Bronchial smooth muscle cell (primary cell): ENCODE results near the gene IKZF5. TPM values are rescaled to one million over a fixed set of nuclear protein-coding genes. Genes with fewer than 3 reads are reported as not detected.

Experiments
- total RNA-seq: library from RNA; depleted of rRNA; stranded (reverse); fragments of >200 nt; gene quantifications from 2 replicates; pipeline ENCODE4 v1.2.1, GENCODE V29; 2014

Gene IKZF5
- total RNA-seq = 1.2 and 2.2 TPM in 2 replicates

GRCh38 chr10:123008355-123009104 is at the start of gene IKZF5, which contains the start of gene ACADSB:
Gene IKZF5, minus strand, starts transcription at chr10:123008795. Its CDS starts 10,170 bp downstream, at chr10:122998625.
Gene ACADSB, plus strand, starts transcription at chr10:123009006. Its CDS starts 24 bp downstream, at chr10:123009030.

DNA sequence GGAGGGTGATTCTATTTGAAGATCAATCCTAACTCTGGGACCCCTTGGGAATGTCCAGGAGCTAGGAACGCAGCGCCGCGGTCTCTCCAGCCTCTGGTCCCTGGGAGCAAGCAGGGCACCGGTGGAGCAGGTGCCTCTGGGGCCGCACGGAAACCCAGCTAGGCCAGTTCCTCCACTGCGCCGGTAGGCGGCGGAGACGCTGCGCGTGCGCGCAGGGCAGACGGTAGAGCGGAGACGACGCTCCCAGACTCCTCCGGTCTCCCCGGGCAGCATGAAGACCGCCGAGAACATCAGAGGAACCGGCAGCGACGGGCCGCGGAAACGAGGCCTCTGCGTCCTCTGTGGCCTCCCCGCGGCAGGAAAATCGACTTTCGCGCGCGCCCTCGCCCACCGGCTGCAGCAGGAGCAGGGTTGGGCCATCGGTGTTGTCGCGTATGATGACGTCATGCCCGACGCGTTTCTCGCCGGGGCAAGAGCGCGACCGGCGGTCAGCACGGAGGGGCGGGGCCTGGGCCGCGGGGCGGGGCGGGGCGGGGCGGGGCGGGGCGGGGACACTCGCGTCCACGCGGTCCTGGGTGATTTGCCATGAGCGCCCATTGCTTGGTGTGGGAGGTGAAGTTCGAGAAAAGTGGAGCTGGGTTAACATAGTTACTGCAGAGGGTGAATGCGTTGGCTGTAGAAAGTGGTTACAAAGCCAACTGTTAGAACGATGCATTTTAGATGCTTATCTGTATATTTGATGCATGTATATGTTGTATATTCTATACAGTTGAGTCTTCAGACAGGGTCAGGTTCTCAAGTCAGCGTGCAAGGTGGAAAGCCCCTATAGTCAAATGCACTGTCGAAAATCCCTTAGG is 28.2 kb downstream of the IKZF5 start, which contains the start of gene PSTK:
Gene PSTK, plus strand, starts transcription at position 193 of the 857 bp plus-strand sequence. Its CDS starts 79 bp downstream, at position 272.

GRCh38 chr10:122953902-122954730 is 54.5 kb downstream of the IKZF5 start, which contains the start of gene C10orf88:
Gene C10orf88, minus strand, starts transcription at chr10:122954227. Its CDS starts 49 bp downstream, at chr10:122954178.

Other genes starting within 250 kb of the IKZF5 start
- 0.43 and 0.47 TPM in 2 replicates for gene CUZD1, start 162.9 kb downstream of the IKZF5 start, total RNA-seq
- 7.3 and 10.7 TPM in 2 replicates for gene FAM24B, start 129.2 kb downstream of the IKZF5 start, total RNA-seq
- not detected in 2 replicates for gene FAM24A, start 98.2 kb downstream of the IKZF5 start, total RNA-seq
- 11.2 and 11.5 TPM in 2 replicates for gene C10orf88, start 54.6 kb downstream of the IKZF5 start, total RNA-seq
- gene PSTK, start 28.4 kb downstream of the IKZF5 start, total RNA-seq = 6.1 and 7.3 TPM in 2 replicates
- gene ACADSB, start 211 bp upstream of the IKZF5 start, total RNA-seq = 4.4 and 7.1 TPM in 2 replicates
- 0.16 TPM in 1 of 2 replicates, not detected in the other for gene HMX3, start 127.2 kb upstream of the IKZF5 start, total RNA-seq
- gene HMX2, start 139.3 kb upstream of the IKZF5 start, total RNA-seq = not detected in 2 replicates
- 106 and 141 TPM in 2 replicates for gene BUB3, start 145.6 kb upstream of the IKZF5 start, total RNA-seq